Measurements from ENCODE around the gene ZEB2. TPM values are rescaled to one million over a fixed set of nuclear protein-coding genes. Genes with fewer than 3 reads are reported as not detected.

ZEB2 gene
- total RNA-seq, 2 experiments from 2014 or later = 19.4 to 20.6 TPM

GRCh38 chr2:144515099-144515695, 4.7 kb downstream of the ZEB2 start:
- H3K4me3 Mint-ChIP-seq = peak overlapping the region; percentile 81
- POLR2A ChIA-PET = interaction anchor here (0.6 to 1.6 kb wide), 5 partner anchors 17 to 184 kb away, joined by 3 to 6 read pairs (median 3); no protein-coding TSS in a partner anchor

GRCh38 chr2:144514616-144515091, 5.3 kb downstream of the ZEB2 start:
- Mint-ChIP-seq H3K4me3 (no peak overlapping the region), H3K4me1 (peaks cover 30% of the 10 kb centered on the region), H3K36me3 (ENCODE audit: low read depth) (peaks cover 25% of the 10 kb centered on the region), H3K27me3 (peaks cover 36% of the 10 kb centered on the region), H3K9me3 (no peaks in the 10 kb centered on the region), H3K27ac (no peak overlapping the region)
- no peak for DNase-seq
- POLR2A ChIA-PET = interaction anchor here (0.9 to 1.4 kb wide), 2 partner anchors 11 to 183 kb away, joined by 3 to 6 read pairs; no protein-coding TSS in a partner anchor
- CTCF ChIA-PET = no interaction called here

More at GRCh38 chr2:144515099-144515695, 4.7 kb downstream of the ZEB2 start:
- H3K27me3 Mint-ChIP-seq = peaks cover 36% of the 10 kb centered on the region
- peak overlapping the region; percentile 55 for H3K27ac Mint-ChIP-seq
- H3K9me3 Mint-ChIP-seq = no peaks in the 10 kb centered on the region
- peaks cover 30% of the 10 kb centered on the region for H3K4me1 Mint-ChIP-seq
- CTCF ChIA-PET = no interaction called here
- peaks cover 25% of the 10 kb centered on the region for H3K36me3 Mint-ChIP-seq (ENCODE audit: low read depth)
- no peak for DNase-seq

- ChIA-PET CTCF (no interaction called here), POLR2A (interaction anchor here (0.9 to 1.0 kb wide), 2 partner anchors 10 to 54 kb away, joined by 3 read pairs; no protein-coding TSS in a partner anchor)
- no peak overlapping the region for H3K4me3 Mint-ChIP-seq
- no peaks in the 10 kb centered on the region for H3K9me3 Mint-ChIP-seq
- H3K27me3 Mint-ChIP-seq = peaks cover 36% of the 10 kb centered on the region
- peaks cover 25% of the 10 kb centered on the region for H3K36me3 Mint-ChIP-seq (ENCODE audit: low read depth)
- DNase-seq = no peak
- no peak overlapping the region for H3K27ac Mint-ChIP-seq
- peaks cover 30% of the 10 kb centered on the region for H3K4me1 Mint-ChIP-seq
These were observed 6.4 kb downstream of the ZEB2 start for GRCh38 chr2:144513388-144514101.

- CTCF ChIA-PET = no interaction called here
These were observed 7.0 kb downstream of the ZEB2 start for GRCh38 chr2:144512891-144513351.

GRCh38 chr2:144512470-144512869, 7.4 kb downstream of the ZEB2 start:
- ChIA-PET CTCF (no interaction called here), POLR2A (interaction anchor here (1.0 kb wide), 1 partner anchor 53 kb away, joined by 3 read pairs; no protein-coding TSS in a partner anchor)
- H3K27ac Mint-ChIP-seq = no peak overlapping the region
- no peaks in the 10 kb centered on the region for H3K9me3 Mint-ChIP-seq
- no peak for DNase-seq
- H3K36me3 Mint-ChIP-seq (ENCODE audit: low read depth) = peaks cover 25% of the 10 kb centered on the region
- peaks cover 36% of the 10 kb centered on the region for H3K27me3 Mint-ChIP-seq
- H3K4me3 Mint-ChIP-seq = no peak overlapping the region
- peaks cover 40% of the 10 kb centered on the region for H3K4me1 Mint-ChIP-seq

More at GRCh38 chr2:144512891-144513351, 7.0 kb downstream of the ZEB2 start:
- POLR2A ChIA-PET = interaction anchor here (1.0 kb wide), 1 partner anchor 54 kb away, joined by 3 read pairs; no protein-coding TSS in a partner anchor
- Mint-ChIP-seq H3K9me3 (no peaks in the 10 kb centered on the region), H3K27me3 (peaks cover 36% of the 10 kb centered on the region), H3K36me3 (ENCODE audit: low read depth) (peaks cover 25% of the 10 kb centered on the region), H3K27ac (no peak overlapping the region), H3K4me1 (peaks cover 35% of the 10 kb centered on the region), H3K4me3 (no peak overlapping the region)
- no peak for DNase-seq

GRCh38 chr2:144511937-144512336, 8.0 kb downstream of the ZEB2 start:
- Mint-ChIP-seq H3K27me3 (peaks cover 34% of the 10 kb centered on the region), H3K4me3 (no peak overlapping the region), H3K27ac (no peak overlapping the region), H3K36me3 (ENCODE audit: low read depth) (peaks cover 23% of the 10 kb centered on the region), H3K4me1 (peaks cover 44% of the 10 kb centered on the region), H3K9me3 (no peaks in the 10 kb centered on the region)
- DNase-seq = no peak
- POLR2A ChIA-PET = interaction anchor here (1.9 kb wide), 1 partner anchor 180 kb away, joined by 6 read pairs; a partner anchor contains a TSS
- CTCF ChIA-PET = no interaction called here

- peak overlapping the region; percentile 75 for H3K4me3 Mint-ChIP-seq
- peaks cover 34% of the 10 kb centered on the region for H3K27me3 Mint-ChIP-seq
- H3K9me3 Mint-ChIP-seq = no peaks in the 10 kb centered on the region
- no peak for DNase-seq
- peaks cover 47% of the 10 kb centered on the region for H3K4me1 Mint-ChIP-seq
- H3K27ac Mint-ChIP-seq = peak overlapping the region; percentile 77
- H3K36me3 Mint-ChIP-seq (ENCODE audit: low read depth) = peaks cover 23% of the 10 kb centered on the region
- ChIA-PET CTCF (interaction anchor here (1.0 kb wide), 1 partner anchor 18 kb away, joined by 3 read pairs; no protein-coding TSS in a partner anchor), POLR2A (interaction anchor here (0.8 to 1.9 kb wide), 6 partner anchors 8 to 328 kb away, joined by 3 to 7 read pairs (median 3); a partner anchor contains a TSS)
These were observed 8.6 kb downstream of the ZEB2 start for GRCh38 chr2:144511226-144511810.

- peak overlapping the region; percentile 77 for H3K27ac Mint-ChIP-seq
- peaks cover 52% of the 10 kb centered on the region for H3K4me1 Mint-ChIP-seq
- peak overlapping the region; percentile 75 for H3K4me3 Mint-ChIP-seq
- ChIA-PET POLR2A (interaction anchor here (0.8 to 1.9 kb wide), 6 partner anchors 9 to 327 kb away, joined by 3 to 7 read pairs (median 3); a partner anchor contains a TSS), CTCF (interaction anchor here (1.0 kb wide), 1 partner anchor 17 kb away, joined by 3 read pairs; no protein-coding TSS in a partner anchor)
- peaks cover 20% of the 10 kb centered on the region for H3K36me3 Mint-ChIP-seq (ENCODE audit: low read depth)
- no peaks in the 10 kb centered on the region for H3K9me3 Mint-ChIP-seq
- DNase-seq = peak; percentile 39
- peaks cover 32% of the 10 kb centered on the region for H3K27me3 Mint-ChIP-seq
These were observed 9.5 kb downstream of the ZEB2 start for GRCh38 chr2:144510294-144510991.

GRCh38 chr2:144509879-144510221, 10.1 kb downstream of the ZEB2 start:
- no peak overlapping the region for H3K4me3 Mint-ChIP-seq
- no peak overlapping the region for H3K27ac Mint-ChIP-seq
- peaks cover 28% of the 10 kb centered on the region for H3K27me3 Mint-ChIP-seq
- no peak for DNase-seq
- CTCF ChIA-PET = no interaction called here
- H3K4me1 Mint-ChIP-seq = peaks cover 53% of the 10 kb centered on the region
- H3K9me3 Mint-ChIP-seq = no peaks in the 10 kb centered on the region
- POLR2A ChIA-PET = interaction anchor here (1.1 to 1.9 kb wide), 4 partner anchors 9 to 326 kb away, joined by 3 to 7 read pairs (median 4); a partner anchor contains a TSS
- peaks cover 16% of the 10 kb centered on the region for H3K36me3 Mint-ChIP-seq (ENCODE audit: low read depth)

- H3K4me3 Mint-ChIP-seq = no peak overlapping the region
- DNase-seq = no peak
- H3K9me3 Mint-ChIP-seq = no peaks in the 10 kb centered on the region
- CTCF ChIA-PET = interaction anchor here (0.8 kb wide), 1 partner anchor 9 kb away, joined by 3 read pairs; no protein-coding TSS in a partner anchor
- POLR2A ChIA-PET = no interaction called here
- peaks cover 13% of the 10 kb centered on the region for H3K36me3 Mint-ChIP-seq (ENCODE audit: low read depth)
- no peak overlapping the region for H3K27ac Mint-ChIP-seq
- peaks cover 24% of the 10 kb centered on the region for H3K27me3 Mint-ChIP-seq
- peaks cover 54% of the 10 kb centered on the region for H3K4me1 Mint-ChIP-seq
These were observed 10.7 kb downstream of the ZEB2 start for GRCh38 chr2:144509001-144509878.

- no peaks in the 10 kb centered on the region for H3K9me3 Mint-ChIP-seq
- peaks cover 9% of the 10 kb centered on the region for H3K36me3 Mint-ChIP-seq (ENCODE audit: low read depth)
- peaks cover 18% of the 10 kb centered on the region for H3K27me3 Mint-ChIP-seq
- ChIA-PET POLR2A (no interaction called here), CTCF (interaction anchor here (0.8 kb wide), 1 partner anchor 10 kb away, joined by 3 read pairs; no protein-coding TSS in a partner anchor)
- DNase-seq = no peak
- H3K27ac Mint-ChIP-seq = no peak overlapping the region
- peaks cover 51% of the 10 kb centered on the region for H3K4me1 Mint-ChIP-seq
- no peak overlapping the region for H3K4me3 Mint-ChIP-seq
These were observed 11.6 kb downstream of the ZEB2 start for GRCh38 chr2:144508172-144508851.

All from activated CD4-positive, alpha-beta memory T cell treated with anti-CD3 and anti-CD28 coated beads, Interleukin-2, amount 10 ng/mL, durations not matched to agents 7 days and 5 days (primary cell).